Mesenteric fat pad (tissue), 1 donor: ENCODE data around the gene SH3TC1. TPM values are rescaled to one million over a fixed set of nuclear protein-coding genes. Genes with fewer than 3 reads are reported as not detected.

Experiments
- DNase-seq: peaks from one replicate; pipeline ENCODE4 v3.0.0-alpha.2; 2020; ENCODE audit warnings: low spot score
- total RNA-seq: library from RNA; stranded (reverse); fragmentation: NEBNext Ultra II Directional; extraction: Animal tissue kit (Norgen Biotek cat#: 25700); gene quantifications from one replicate; pipeline ENCODE4 v1.2.1, GENCODE V29; 2021
- donor health status: DM: yes; HTN: yes; CAD: no.

The SH3TC1 gene
- total RNA-seq, 1 donor from 2014 or later, result 64.9 TPM

- DNase-seq, result peak; percentile 95
Measured at GRCh38 chr4:8241895-8242696, 43.0 kb downstream of the SH3TC1 start.

- DNase-seq, result no peak
Measured at GRCh38 chr4:8242782-8243560, 43.9 kb downstream of the SH3TC1 start.

DNA sequence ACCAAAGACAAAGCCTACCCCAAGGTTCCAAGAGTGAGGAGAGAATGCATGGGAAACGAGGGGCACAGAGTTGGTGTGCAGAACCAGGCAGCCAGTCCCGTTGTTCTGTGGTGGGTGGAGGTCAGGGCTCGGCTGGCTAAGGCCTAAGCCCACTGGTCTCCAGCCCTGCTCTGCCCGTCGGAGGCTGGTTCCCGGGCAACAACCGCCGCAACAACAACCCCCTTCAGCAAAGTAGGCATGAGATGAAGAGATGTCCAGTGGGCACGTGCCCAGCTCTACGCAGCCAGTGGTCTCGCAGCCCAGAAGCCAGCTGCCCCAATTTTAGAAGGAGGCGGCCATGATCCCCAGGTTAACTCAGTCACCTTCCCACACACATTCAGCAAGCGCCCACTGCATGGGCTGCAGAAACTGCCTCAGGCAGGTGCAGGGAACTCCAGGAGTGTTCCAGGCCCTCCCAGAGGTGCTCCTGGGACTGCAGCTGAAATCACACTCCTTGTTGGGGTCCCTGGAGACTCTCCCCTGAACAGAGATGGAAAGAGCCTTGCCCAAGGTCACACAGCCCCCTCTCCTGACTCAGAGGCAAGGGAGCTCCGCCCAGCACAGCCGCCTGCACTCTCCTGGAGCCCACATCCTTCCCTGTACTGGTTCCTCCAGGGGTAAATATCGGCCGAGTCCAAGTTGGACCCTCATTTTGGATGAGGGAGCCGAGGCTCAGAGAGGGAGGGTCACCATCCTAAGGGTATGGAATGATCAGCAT is 45.1 kb downstream of the SH3TC1 start:
- DNase-seq, result no peak

GRCh38 chr4:8244931-8245460 is 45.9 kb downstream of the SH3TC1 start:
- DNase-seq, result no peak

DNA sequence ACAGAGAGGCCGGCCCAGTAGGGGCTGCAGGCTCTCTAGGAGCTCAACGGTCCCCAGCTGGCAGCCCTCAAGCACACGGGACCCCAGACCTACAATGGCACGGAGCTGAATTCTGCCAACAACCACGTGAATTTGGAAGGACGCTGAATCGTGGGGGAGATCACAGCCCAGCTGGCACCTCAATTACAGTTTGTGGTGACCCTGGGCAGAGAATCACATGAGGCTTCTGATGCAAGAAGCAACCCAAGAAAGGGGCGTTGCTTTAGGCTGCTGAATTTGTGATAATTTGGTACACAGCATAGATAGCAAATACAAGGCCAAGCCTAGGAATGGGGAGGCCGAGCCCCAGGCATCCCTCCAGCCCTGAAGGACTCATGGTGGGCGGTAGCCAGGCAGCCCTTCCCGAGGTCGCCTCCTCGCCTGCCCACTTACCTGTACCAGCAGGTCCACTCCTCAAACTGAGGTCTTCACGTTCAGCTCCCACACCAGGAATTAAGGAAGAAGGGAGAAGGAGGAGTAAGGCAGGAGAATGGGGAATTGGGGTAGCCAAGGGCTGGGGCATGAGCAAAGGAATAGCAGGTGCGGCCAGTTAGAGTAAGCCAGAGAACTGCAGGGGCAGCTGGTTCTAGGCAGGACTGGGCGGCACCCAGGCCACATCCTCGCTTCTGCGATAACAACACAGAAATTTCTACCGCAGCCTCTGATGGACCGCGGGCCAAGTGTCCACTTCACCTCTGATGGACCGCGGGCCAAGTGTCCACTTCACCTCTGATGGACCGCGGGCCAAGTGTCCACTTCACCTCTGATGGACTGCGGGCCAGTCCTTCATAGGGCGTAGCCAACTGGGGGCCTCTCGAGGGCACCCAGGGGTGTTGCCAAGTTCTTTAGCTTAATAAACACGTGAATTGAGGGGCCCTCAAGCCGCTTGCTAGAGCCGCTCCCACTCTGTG is 47.1 kb downstream of the SH3TC1 start:
- no peak for DNase-seq

DNA sequence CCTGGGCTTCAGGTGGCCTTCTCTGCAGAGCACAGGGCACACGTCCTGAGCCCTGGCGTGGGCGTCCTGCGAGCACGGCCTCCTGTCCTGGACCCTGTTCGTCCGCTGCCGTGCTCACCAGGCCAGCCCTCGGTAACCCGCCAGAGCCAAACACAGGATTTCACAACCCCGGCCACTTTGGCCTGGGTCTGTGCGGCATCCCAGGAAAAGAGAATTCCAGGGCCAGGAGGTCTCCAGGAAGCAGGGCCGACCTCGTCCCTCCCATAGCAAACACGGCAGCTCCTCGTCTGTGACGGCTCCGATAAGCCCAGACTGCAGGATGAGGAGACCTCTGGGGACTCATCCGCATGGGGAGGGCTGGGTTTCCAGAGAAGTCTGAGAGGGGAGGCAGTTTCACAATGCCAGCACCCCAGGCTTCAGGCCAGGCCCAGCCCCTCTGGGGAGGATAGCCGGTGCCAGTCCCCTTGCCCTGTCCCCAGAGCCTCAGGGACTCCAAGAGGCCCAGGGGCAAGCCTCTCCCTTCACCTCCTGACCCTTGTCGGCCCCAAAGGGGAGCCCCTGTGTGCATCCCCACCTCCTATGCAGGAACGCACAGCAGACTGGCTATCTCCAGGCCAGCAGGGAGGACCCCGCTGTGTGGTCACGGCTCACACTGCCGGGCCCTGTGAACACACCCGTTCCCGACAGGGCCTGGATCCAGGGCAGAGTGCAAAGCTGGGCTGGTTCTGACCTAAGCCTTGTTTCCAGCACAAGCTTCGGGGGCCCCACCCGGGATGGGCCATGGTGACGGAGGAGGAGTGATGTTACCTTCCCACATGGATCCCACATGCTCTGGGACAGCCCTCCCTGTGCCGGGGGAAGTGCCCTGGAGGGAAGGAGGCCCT is 48.2 kb downstream of the SH3TC1 start:
- DNase-seq, result no peak

DNA sequence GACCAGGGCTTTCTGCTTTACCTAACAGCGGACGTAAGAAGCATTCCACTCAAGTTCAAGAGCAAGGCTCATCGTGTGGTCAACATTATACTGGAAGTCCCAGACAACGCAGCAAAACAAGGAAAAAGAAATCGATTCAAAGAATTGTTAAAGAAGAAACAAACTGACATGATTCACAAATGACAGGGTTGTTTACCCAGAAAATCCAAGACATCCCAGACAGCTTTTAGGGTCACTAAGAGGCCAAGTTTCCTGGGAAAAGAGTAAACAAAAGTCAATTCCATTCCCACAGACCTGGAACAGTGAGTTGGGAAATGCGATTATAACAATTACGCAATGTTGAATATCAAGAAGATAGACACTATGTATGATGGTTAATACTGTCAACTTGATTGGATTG is 49.0 kb downstream of the SH3TC1 start:
- DNase-seq, result no peak

- no peak for DNase-seq
Measured at GRCh38 chr4:8250227-8250626, 51.1 kb downstream of the SH3TC1 start.

DNA sequence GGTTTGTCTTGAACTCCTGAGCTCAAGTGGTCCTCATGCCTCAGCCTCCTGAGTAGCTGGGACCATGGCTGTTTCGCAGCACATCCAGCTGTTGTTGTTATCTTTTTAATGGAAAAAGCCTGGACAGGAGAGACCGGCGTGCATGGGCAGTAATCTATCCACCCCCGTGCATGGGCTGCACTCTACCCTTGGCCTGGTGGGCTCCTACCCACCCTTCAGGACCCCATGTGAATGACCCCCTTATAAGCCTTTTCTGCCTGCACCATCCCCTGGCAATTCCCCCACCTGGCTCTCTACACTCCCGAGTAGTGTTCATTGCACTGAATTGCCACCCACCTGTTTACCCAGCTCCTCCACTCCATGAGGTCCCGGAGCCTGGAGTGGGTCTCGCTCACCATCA is 51.5 kb downstream of the SH3TC1 start:
- DNase-seq, result no peak

GRCh38 chr4:8251110-8251883 is 52.2 kb downstream of the SH3TC1 start:
- DNase-seq, result no peak

GRCh38 chr4:8252301-8253173 is 53.4 kb downstream of the SH3TC1 start:
- no peak for DNase-seq

GRCh38 chr4:8254076-8254475 is 55.0 kb downstream of the SH3TC1 start:
- DNase-seq, result no peak

DNA sequence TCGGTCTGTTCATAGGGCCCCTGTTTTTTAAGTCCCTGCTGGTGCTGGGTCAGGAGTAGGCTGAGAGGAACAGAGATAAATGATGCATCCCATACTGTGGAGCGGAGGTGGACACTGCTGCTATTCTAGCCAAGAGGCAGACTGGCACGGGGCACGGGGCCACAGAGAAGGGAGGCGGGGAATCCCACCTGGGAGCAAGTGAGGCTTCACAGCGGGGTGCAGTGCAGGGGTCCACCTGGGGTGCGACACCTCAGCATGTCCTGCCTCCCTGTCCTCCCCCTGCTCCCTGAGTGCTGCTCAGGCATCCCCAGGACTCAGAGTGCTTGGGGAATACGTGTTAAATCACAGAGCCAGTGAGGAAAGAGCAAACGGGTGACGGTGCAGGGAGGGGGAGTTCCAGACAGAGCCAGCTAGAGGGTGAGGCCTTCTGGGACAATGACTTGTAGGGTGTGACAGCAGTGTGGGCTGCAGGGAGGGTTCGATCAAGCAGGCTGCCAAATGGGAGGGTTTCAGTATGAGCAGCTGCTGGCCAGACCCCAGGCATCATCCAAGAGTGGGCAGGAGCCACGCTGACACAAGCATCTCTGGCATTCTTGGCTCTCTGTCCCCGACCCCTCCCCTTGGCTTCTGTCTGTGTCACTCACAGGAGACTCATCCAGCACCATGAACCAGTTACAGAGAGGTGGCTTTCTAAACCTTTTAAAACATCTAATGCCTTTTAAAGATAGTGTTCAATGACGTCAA is 56.8 kb downstream of the SH3TC1 start:
- DNase-seq, result no peak

- no peak for DNase-seq
Measured at GRCh38 chr4:8257854-8258253, 58.8 kb downstream of the SH3TC1 start.

DNA sequence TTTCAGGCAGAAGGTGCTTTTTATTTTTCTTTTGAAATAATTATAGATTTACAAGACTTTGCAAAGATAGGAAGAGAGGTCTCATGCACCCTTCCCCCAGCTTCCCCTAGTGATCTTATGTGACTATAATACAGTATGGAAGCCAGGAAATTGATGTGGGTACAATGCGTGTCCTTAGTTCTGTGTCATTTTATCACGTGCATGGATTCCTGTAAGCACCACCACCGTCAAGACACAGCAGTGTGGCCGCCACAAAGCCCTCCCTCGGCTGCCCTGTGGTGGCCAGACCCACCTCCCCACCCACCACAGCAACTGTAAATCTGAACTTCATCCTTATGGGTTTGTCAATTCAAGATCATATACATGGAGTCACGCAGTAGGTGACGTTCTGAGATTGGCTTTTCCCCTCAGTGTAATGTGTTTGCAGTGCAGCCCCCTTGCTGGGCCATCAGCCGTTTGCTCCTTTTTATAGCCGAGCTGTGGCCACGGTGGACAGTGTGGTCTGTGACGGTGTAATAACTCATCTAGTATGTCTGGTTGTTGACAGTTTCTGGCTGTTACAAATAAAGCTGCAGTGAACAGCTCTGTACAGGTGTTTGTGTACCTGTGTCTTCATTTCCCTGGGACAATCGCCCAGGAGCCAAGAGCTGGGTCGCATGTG is 59.6 kb downstream of the SH3TC1 start:
- no peak for DNase-seq

DNA sequence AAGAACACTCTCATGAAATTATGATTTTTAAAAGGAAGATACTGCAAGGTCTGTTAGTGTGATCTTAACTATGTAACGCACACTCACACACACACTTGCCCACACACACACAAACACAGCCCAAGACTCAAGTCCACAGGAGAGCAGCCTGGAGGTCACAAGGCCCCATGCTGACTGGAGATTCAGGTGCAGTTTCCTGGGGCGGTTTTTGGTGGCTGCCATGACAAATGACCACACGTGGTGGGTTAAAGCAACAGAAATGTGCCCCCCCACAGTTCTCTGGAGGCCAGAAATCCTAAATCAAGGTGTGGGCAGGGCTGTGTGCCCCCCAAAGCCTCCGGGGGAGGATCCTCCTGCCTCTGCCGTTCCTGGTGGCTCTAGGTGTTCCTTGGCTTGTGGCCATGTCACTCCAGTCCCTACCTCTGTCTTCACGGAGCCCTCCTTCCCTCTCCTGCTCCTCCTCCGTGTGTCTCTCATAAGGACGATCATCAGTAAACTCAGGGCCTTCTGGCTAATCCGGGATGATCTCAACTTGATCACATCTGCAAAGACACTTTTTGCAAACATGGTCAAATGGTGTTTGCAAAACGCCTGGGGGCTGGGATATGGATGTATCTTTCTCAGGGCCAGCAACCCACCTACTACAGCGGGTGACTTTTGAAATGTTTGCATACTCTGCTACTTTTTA is 60.8 kb downstream of the SH3TC1 start:
- DNase-seq, result no peak
